Measurements from ENCODE around the gene NPFF.

DNA sequence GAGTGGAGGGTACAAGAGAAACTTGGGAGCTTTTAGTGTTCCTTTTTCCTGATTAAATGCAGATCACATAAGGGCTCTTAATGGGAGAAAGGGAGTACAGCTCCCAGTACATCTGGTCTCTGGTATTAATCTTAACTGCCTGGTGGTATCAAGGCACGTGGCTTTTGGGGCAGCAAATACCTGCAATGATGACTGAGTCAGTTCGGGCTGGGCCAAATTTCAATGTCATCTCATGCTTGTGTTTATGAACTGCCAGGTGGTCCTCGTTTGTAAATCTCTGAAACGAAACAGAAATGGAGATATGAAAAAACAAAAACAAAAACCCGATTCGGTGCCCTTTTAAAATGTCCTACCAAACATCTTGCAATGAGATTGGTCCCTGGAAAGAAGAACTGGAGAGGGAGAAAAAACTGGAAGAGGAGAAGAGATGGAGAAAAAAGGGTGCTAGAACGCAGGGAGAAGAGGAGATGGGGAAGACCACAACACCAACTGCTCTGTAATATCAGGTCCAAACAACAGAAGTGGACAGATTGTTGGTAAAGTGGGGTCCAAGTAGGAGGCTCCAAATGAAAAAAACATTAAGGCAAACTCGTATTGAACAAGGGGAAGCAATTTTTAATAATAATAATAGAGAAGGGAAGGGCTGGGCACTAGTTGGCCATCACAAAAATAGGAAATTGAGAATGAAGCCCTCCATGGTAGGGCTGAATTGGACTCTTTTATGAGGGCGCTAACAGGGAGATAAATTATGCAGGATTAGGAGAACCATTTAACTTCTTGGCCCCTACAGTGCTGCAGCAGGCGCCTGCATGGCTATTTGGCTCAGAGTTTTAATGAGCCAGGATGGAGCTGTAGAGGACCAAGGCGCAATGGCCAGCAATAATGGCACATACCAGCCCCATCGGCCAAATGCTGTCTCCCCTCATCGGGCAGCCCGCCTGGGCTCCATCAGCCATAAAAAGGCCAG, 45.4 kb upstream of the NPFF start:
- TF ChIP-seq, protein P1, sequence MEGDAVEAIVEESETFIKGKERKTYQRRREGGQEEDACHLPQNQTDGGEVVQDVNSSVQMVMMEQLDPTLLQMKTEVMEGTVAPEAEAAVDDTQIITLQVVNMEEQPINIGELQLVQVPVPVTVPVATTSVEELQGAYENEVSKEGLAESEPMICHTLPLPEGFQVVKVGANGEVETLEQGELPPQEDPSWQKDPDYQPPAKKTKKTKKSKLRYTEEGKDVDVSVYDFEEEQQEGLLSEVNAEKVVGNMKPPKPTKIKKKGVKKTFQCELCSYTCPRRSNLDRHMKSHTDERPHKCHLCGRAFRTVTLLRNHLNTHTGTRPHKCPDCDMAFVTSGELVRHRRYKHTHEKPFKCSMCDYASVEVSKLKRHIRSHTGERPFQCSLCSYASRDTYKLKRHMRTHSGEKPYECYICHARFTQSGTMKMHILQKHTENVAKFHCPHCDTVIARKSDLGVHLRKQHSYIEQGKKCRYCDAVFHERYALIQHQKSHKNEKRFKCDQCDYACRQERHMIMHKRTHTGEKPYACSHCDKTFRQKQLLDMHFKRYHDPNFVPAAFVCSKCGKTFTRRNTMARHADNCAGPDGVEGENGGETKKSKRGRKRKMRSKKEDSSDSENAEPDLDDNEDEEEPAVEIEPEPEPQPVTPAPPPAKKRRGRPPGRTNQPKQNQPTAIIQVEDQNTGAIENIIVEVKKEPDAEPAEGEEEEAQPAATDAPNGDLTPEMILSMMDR (conservative IDR thresholded peaks at IDR 0.05 in 1 of 2, IDR thresholded peaks at IDR 0.05 in 1 of 2; ENCODE audit: low read depth in 1 of 2, low read length in 2 of 2): no peak
- no peak for TF ChIP-seq EZH2 (IDR thresholded peaks at IDR 0.05; ENCODE audit: low read length, missing control alignments)

Measured in fibroblast of lung (primary cell).